Stimulated activated CD4-positive, alpha-beta T cell treated with anti-CD3 and anti-CD28 coated beads, Interleukin-1b, Interleukin-23, amount 100 ng/mL, for 48 hours (primary cell): ENCODE measurements around the gene KIRREL3.
"Not testable (repeated sequence)": the region's sequence is repeated elsewhere in the genome, so short reads cannot be mapped to it uniquely, and the experiment has no call there.

Source experiments
- DNase-seq: peaks from one replicate; pipeline ENCODE4 v3.0.0-alpha.2; 2020

Gene KIRREL3

GRCh38 chr11:126390272-126390867 lies 610.2 kb downstream of the KIRREL3 start:
- DNase-seq: no peak

- DNase-seq: no peak
These were observed 612.7 kb downstream of the KIRREL3 start for GRCh38 chr11:126387857-126388256.

- not testable (repeated sequence) for DNase-seq
These were observed 613.9 kb downstream of the KIRREL3 start for GRCh38 chr11:126386729-126387071.

GRCh38 chr11:126385991-126386728 lies 614.4 kb downstream of the KIRREL3 start:
- DNase-seq: no peak

- DNase-seq: no peak
These were observed 616.0 kb downstream of the KIRREL3 start for GRCh38 chr11:126384449-126385070.

GRCh38 chr11:126383339-126384335 lies 616.9 kb downstream of the KIRREL3 start:
- no peak for DNase-seq

GRCh38 chr11:126382641-126383040 lies 617.9 kb downstream of the KIRREL3 start:
- not testable (repeated sequence) for DNase-seq

- not testable (repeated sequence) for DNase-seq
These were observed 618.6 kb downstream of the KIRREL3 start for GRCh38 chr11:126381960-126382359.

GRCh38 chr11:126380909-126381308 lies 619.7 kb downstream of the KIRREL3 start:
- no peak for DNase-seq

- DNase-seq: no peak
These were observed 621.8 kb downstream of the KIRREL3 start for GRCh38 chr11:126378763-126379162.

- DNase-seq: no peak
These were observed 624.8 kb downstream of the KIRREL3 start for GRCh38 chr11:126375726-126376125.

GRCh38 chr11:126374562-126375300 lies 625.8 kb downstream of the KIRREL3 start:
- not testable (repeated sequence) for DNase-seq

GRCh38 chr11:126373389-126374066 lies 627.0 kb downstream of the KIRREL3 start:
- DNase-seq: not testable (repeated sequence)
